Measurements from ENCODE around the gene PLA2G6.
A peak's percentile ranks its signal among the peaks of the same experiment; 100 is the strongest.

Gene PLA2G6

GRCh38 chr22:38133331-38133730 is 48.3 kb downstream of the PLA2G6 start:
- Histone ChIP-seq H3K9ac (ENCODE audit: low read depth, low read length, poor library complexity) (no peak overlapping the region), H2AK5ac (ENCODE audit: low read depth, low read length) (no peak overlapping the region), H3K9me3 (replicated peaks in 1 of 2; ENCODE audit: control insufficient read depth in 2 of 2, insufficient read depth in 1 of 2, low read depth in 1 of 2, low read length in 2 of 2) (no peaks in the 10 kb centered on the region), H4K91ac (ENCODE audit: low read depth, low read length, poor library complexity) (no peak overlapping the region), H2BK5ac (ENCODE audit: low read length) (no peak overlapping the region), H3K14ac (ENCODE audit: low read length) (no peak overlapping the region), H3K36me3 (replicated peaks in 1 of 2; ENCODE audit: control insufficient read depth in 2 of 2, insufficient read depth in 2 of 2, low read length in 2 of 2) (peaks cover 4 to 6% of the 10 kb centered on the region in 2 donors), H2AFZ (ENCODE audit: low read length) (no peak overlapping the region), H2BK12ac (ENCODE audit: low read length) (no peak overlapping the region), H3K23ac (ENCODE audit: low read depth, low read length, poor library complexity) (no peak overlapping the region), H3K18ac (ENCODE audit: low read length) (no peak overlapping the region), H3K4me3 (ENCODE audit: low read length in 2 of 2) (no peak overlapping the region), H4K8ac (ENCODE audit: low read depth, low read length) (no peak overlapping the region), H3K4me2 (ENCODE audit: insufficient read depth, low read length, poor library complexity, severe bottlenecking) (no peak overlapping the region), H3K27me3 (ENCODE audit: control insufficient read depth in 3 of 3, insufficient read depth in 3 of 3, low read depth in 1 of 3, low read length in 3 of 3) (no peaks in the 10 kb centered on the region), H3K4ac (ENCODE audit: low read length) (no peak overlapping the region), H2BK15ac (ENCODE audit: low read length) (no peak overlapping the region), H2BK120ac (ENCODE audit: low read depth, low read length) (no peak overlapping the region), H3K79me1 (ENCODE audit: low read depth, low read length) (no peaks in the 10 kb centered on the region), H3K27ac (replicated peaks; ENCODE audit: low read length) (no peak overlapping the region), H3K4me1 (ENCODE audit: control insufficient read depth in 2 of 2, insufficient read depth in 1 of 2, low read depth in 1 of 2, low read length in 2 of 2) (no peaks in the 10 kb centered on the region)
- no CpG with 5 or more reads among the region's 4 CpGs for WGBS, 2 donors (ENCODE audit: extremely low coverage in 2 of 2, insufficient read length in 2 of 2, insufficient replicate concordance in 1 of 2)
- no peak for DNase-seq (ENCODE audit: low spot score)

GRCh38 chr22:38132794-38133193 is 48.8 kb downstream of the PLA2G6 start:
- Histone ChIP-seq H4K8ac (ENCODE audit: low read depth, low read length) (no peak overlapping the region), H2BK12ac (ENCODE audit: low read length) (no peak overlapping the region), H2AFZ (ENCODE audit: low read length) (no peak overlapping the region), H3K18ac (ENCODE audit: low read length) (peak overlapping the region; percentile 83), H4K91ac (ENCODE audit: low read depth, low read length, poor library complexity) (no peak overlapping the region), H3K27me3 (ENCODE audit: control insufficient read depth in 3 of 3, insufficient read depth in 3 of 3, low read depth in 1 of 3, low read length in 3 of 3) (no peaks in the 10 kb centered on the region), H3K27ac (replicated peaks; ENCODE audit: low read length) (no peak overlapping the region), H2BK120ac (ENCODE audit: low read depth, low read length) (no peak overlapping the region), H3K23ac (ENCODE audit: low read depth, low read length, poor library complexity) (no peak overlapping the region), H2BK5ac (ENCODE audit: low read length) (peak overlapping the region; percentile 54), H3K14ac (ENCODE audit: low read length) (no peak overlapping the region), H3K9me3 (replicated peaks in 1 of 2; ENCODE audit: control insufficient read depth in 2 of 2, insufficient read depth in 1 of 2, low read depth in 1 of 2, low read length in 2 of 2) (no peaks in the 10 kb centered on the region), H3K4ac (ENCODE audit: low read length) (no peak overlapping the region), H3K4me3 (ENCODE audit: low read length in 2 of 2) (no peak overlapping the region), H3K36me3 (replicated peaks in 1 of 2; ENCODE audit: control insufficient read depth in 2 of 2, insufficient read depth in 2 of 2, low read length in 2 of 2) (peaks cover 4 to 6% of the 10 kb centered on the region in 2 donors), H3K4me1 (ENCODE audit: control insufficient read depth in 2 of 2, insufficient read depth in 1 of 2, low read depth in 1 of 2, low read length in 2 of 2) (no peaks in the 10 kb centered on the region), H3K79me1 (ENCODE audit: low read depth, low read length) (no peaks in the 10 kb centered on the region), H2AK5ac (ENCODE audit: low read depth, low read length) (no peak overlapping the region), H3K4me2 (ENCODE audit: insufficient read depth, low read length, poor library complexity, severe bottlenecking) (no peak overlapping the region), H2BK15ac (ENCODE audit: low read length) (no peak overlapping the region), H3K9ac (ENCODE audit: low read depth, low read length, poor library complexity) (peak overlapping the region; percentile 83)
- no CpG with 5 or more reads among the region's 28 CpGs for WGBS, 2 donors (ENCODE audit: extremely low coverage in 2 of 2, insufficient read length in 2 of 2, insufficient replicate concordance in 1 of 2)
- no peak for DNase-seq (ENCODE audit: low spot score)

- H3K36me3 ChIP-seq (replicated peaks in 1 of 2; ENCODE audit: control insufficient read depth in 2 of 2, insufficient read depth in 2 of 2, low read length in 2 of 2): peaks cover 4 to 6% of the 10 kb centered on the region in 2 donors
- no peak overlapping the region for H2AFZ ChIP-seq (ENCODE audit: low read length)
- H4K91ac ChIP-seq (ENCODE audit: low read depth, low read length, poor library complexity): no peak overlapping the region
- H3K27ac ChIP-seq (replicated peaks; ENCODE audit: low read length): no peak overlapping the region
- H3K4ac ChIP-seq (ENCODE audit: low read length): no peak overlapping the region
- H4K8ac ChIP-seq (ENCODE audit: low read depth, low read length): no peak overlapping the region
- H3K4me1 ChIP-seq (ENCODE audit: control insufficient read depth in 2 of 2, insufficient read depth in 1 of 2, low read depth in 1 of 2, low read length in 2 of 2): peaks cover 0 to 2% of the 10 kb centered on the region in 2 donors
- no peak overlapping the region for H3K9ac ChIP-seq (ENCODE audit: low read depth, low read length, poor library complexity)
- H3K79me1 ChIP-seq (ENCODE audit: low read depth, low read length): no peaks in the 10 kb centered on the region
- no peaks in the 10 kb centered on the region for H3K9me3 ChIP-seq (replicated peaks in 1 of 2; ENCODE audit: control insufficient read depth in 2 of 2, insufficient read depth in 1 of 2, low read depth in 1 of 2, low read length in 2 of 2)
- H3K14ac ChIP-seq (ENCODE audit: low read length): no peak overlapping the region
- WGBS, 2 donors (ENCODE audit: extremely low coverage in 2 of 2, insufficient read length in 2 of 2, insufficient replicate concordance in 1 of 2): no CpG with 5 or more reads among the region's 7 CpGs
- H2BK12ac ChIP-seq (ENCODE audit: low read length): no peak overlapping the region
- H2AK5ac ChIP-seq (ENCODE audit: low read depth, low read length): no peak overlapping the region
- no peaks in the 10 kb centered on the region for H3K27me3 ChIP-seq (ENCODE audit: control insufficient read depth in 3 of 3, insufficient read depth in 3 of 3, low read depth in 1 of 3, low read length in 3 of 3)
- no peak overlapping the region for H3K4me3 ChIP-seq (ENCODE audit: low read length in 2 of 2)
- no peak overlapping the region for H2BK15ac ChIP-seq (ENCODE audit: low read length)
- no peak for DNase-seq (ENCODE audit: low spot score)
- no peak overlapping the region for H2BK120ac ChIP-seq (ENCODE audit: low read depth, low read length)
- no peak overlapping the region for H3K23ac ChIP-seq (ENCODE audit: low read depth, low read length, poor library complexity)
- no peak overlapping the region for H3K18ac ChIP-seq (ENCODE audit: low read length)
- no peak overlapping the region for H3K4me2 ChIP-seq (ENCODE audit: insufficient read depth, low read length, poor library complexity, severe bottlenecking)
- no peak overlapping the region for H2BK5ac ChIP-seq (ENCODE audit: low read length)
Observed at GRCh38 chr22:38132136-38132535, 49.5 kb downstream of the PLA2G6 start.

GRCh38 chr22:38131399-38131798 is 50.2 kb downstream of the PLA2G6 start:
- Histone ChIP-seq H3K4ac (ENCODE audit: low read length) (no peak overlapping the region), H3K9me3 (replicated peaks in 1 of 2; ENCODE audit: control insufficient read depth in 2 of 2, insufficient read depth in 1 of 2, low read depth in 1 of 2, low read length in 2 of 2) (no peaks in the 10 kb centered on the region), H2BK120ac (ENCODE audit: low read depth, low read length) (no peak overlapping the region), H3K36me3 (replicated peaks in 1 of 2; ENCODE audit: control insufficient read depth in 2 of 2, insufficient read depth in 2 of 2, low read length in 2 of 2) (peaks cover 4 to 6% of the 10 kb centered on the region in 2 donors), H3K27me3 (ENCODE audit: control insufficient read depth in 3 of 3, insufficient read depth in 3 of 3, low read depth in 1 of 3, low read length in 3 of 3) (no peaks in the 10 kb centered on the region), H3K14ac (ENCODE audit: low read length) (no peak overlapping the region), H4K91ac (ENCODE audit: low read depth, low read length, poor library complexity) (no peak overlapping the region), H3K79me1 (ENCODE audit: low read depth, low read length) (no peaks in the 10 kb centered on the region), H3K23ac (ENCODE audit: low read depth, low read length, poor library complexity) (no peak overlapping the region), H3K18ac (ENCODE audit: low read length) (no peak overlapping the region), H2AFZ (ENCODE audit: low read length) (no peak overlapping the region), H3K4me3 (ENCODE audit: low read length in 2 of 2) (no peak overlapping the region), H3K9ac (ENCODE audit: low read depth, low read length, poor library complexity) (no peak overlapping the region), H3K27ac (replicated peaks; ENCODE audit: low read length) (no peak overlapping the region), H2BK5ac (ENCODE audit: low read length) (no peak overlapping the region), H3K4me1 (ENCODE audit: control insufficient read depth in 2 of 2, insufficient read depth in 1 of 2, low read depth in 1 of 2, low read length in 2 of 2) (peaks cover 0 to 5% of the 10 kb centered on the region in 2 donors), H2BK15ac (ENCODE audit: low read length) (no peak overlapping the region), H4K8ac (ENCODE audit: low read depth, low read length) (no peak overlapping the region), H2BK12ac (ENCODE audit: low read length) (no peak overlapping the region), H2AK5ac (ENCODE audit: low read depth, low read length) (no peak overlapping the region), H3K4me2 (ENCODE audit: insufficient read depth, low read length, poor library complexity, severe bottlenecking) (no peak overlapping the region)
- no peak for DNase-seq (ENCODE audit: low spot score)
- WGBS, 2 donors (ENCODE audit: extremely low coverage in 2 of 2, insufficient read length in 2 of 2, insufficient replicate concordance in 1 of 2): no CpG with 5 or more reads among the region's 2 CpGs

Measured in neuronal stem cell (in vitro differentiated cells).